GM13977 (cell line): ENCODE data around the gene ATP1B1.
A peak's percentile ranks its signal among the peaks of the same experiment; 100 is the strongest.

Source experiments
- DNase-seq: peaks from one replicate; pipeline ENCODE4 v3.0.0; 2012; ENCODE audit warnings: low spot score
- CTCF ChIP-seq: IDR thresholded peaks from 2 replicates; pipeline ENCODE4 v1.5.1; 2012; ENCODE audit warnings: mild to moderate bottlenecking, control low read depth; ENCODE audit not compliant: insufficient read depth; ENCODE audit errors: extremely low read depth, missing control alignments
- in situ Hi-C: fragments of 300-500 bp; cut with MboI; formaldehyde crosslinking; loops from one replicate; pipeline ENCODE4 v1.12.0; 2022; ENCODE audit warnings: low sequenced_read_pairs, low pct_unique_long_range_greater_than_20kb, mixed read lengths, inconsistent platforms; ENCODE audit not compliant: unreplicated experiment

Gene ATP1B1

GRCh38 chr1:169133228-169133576 lies 26.7 kb downstream of the ATP1B1 start:
- DNase-seq, result no peak
- in situ Hi-C loops, result no loop called here
- no peak for TF ChIP-seq CTCF

- no peak for DNase-seq
- in situ Hi-C loops, result no loop called here
- TF ChIP-seq CTCF, result peak; percentile 35
Observed at GRCh38 chr1:169133801-169134502, 27.5 kb downstream of the ATP1B1 start.

- in situ Hi-C loops, result no loop called here
Observed at GRCh38 chr1:169137357-169137756, 30.9 kb downstream of the ATP1B1 start.

GRCh38 chr1:169138866-169139670 lies 32.6 kb downstream of the ATP1B1 start:
- no peak for TF ChIP-seq CTCF
- DNase-seq, result peak; percentile 73
- in situ Hi-C loops, result no loop called here

More at GRCh38 chr1:169137357-169137756, 30.9 kb downstream of the ATP1B1 start:
- no peak for DNase-seq
- no peak for TF ChIP-seq CTCF

GRCh38 chr1:169141356-169141755 lies 34.9 kb downstream of the ATP1B1 start:
- TF ChIP-seq CTCF, result no peak
- DNase-seq, result no peak
- in situ Hi-C loops, result no loop called here

- in situ Hi-C loops, result no loop called here
- no peak for TF ChIP-seq CTCF
- no peak for DNase-seq
Observed at GRCh38 chr1:169142129-169142528, 35.6 kb downstream of the ATP1B1 start.
